ENCODE measurements around the gene FBXO8.

The FBXO8 gene

GRCh38 chr4:174244441-174244840 lies 39.0 kb downstream of the FBXO8 start:
- no peaks in the 10 kb centered on the region for H3K27me3 ChIP-seq
- intact Hi-C loops (cut with DNase I; ENCODE audit: low total_unique reads), result no loop called here
- no peak overlapping the region for H3K27ac ChIP-seq
- no peaks in the 10 kb centered on the region for H3K4me1 ChIP-seq
- no peak overlapping the region for H3K4me3 ChIP-seq
- no peaks in the 10 kb centered on the region for H3K9me3 ChIP-seq
- H3K36me3 ChIP-seq, result peaks cover 0 to 3% (median 0%) of the 10 kb centered on the region in 3 donors
- DNase-seq, result no peak
- TF ChIP-seq CTCF (IDR thresholded peaks at IDR 0.05), result no peak

DNA sequence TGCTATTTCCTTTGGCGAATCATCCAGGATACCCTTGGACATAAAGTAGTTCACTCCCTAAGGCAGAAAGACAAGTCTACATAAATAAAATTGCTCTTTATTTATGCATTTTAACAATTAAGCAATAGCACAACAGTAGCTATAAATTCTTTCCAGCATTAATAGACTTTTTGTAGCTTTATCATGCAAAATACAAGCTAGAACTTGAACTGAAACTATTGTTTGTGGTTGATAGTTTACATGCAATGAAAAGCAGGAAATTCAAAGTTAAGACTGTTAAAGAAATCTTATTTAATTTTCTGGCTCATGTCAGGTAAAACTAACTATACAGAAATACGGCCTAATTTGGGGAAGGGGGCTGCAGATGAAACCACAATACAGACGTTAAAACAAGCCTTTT lies 42.3 kb downstream of the FBXO8 start:
- Histone ChIP-seq H3K4me3 (no peak overlapping the region), H3K4me1 (peaks cover 0 to 4% (median 0%) of the 10 kb centered on the region in 4 donors), H3K27ac (no peak overlapping the region), H3K27me3 (no peaks in the 10 kb centered on the region), H3K9me3 (no peaks in the 10 kb centered on the region), H3K36me3 (peaks cover 8 to 19% (median 14%) of the 10 kb centered on the region in 3 donors)
- no peak for TF ChIP-seq CTCF (IDR thresholded peaks at IDR 0.05)
- DNase-seq, result no peak
- intact Hi-C loops (cut with DNase I; ENCODE audit: low total_unique reads), result no loop called here

DNA sequence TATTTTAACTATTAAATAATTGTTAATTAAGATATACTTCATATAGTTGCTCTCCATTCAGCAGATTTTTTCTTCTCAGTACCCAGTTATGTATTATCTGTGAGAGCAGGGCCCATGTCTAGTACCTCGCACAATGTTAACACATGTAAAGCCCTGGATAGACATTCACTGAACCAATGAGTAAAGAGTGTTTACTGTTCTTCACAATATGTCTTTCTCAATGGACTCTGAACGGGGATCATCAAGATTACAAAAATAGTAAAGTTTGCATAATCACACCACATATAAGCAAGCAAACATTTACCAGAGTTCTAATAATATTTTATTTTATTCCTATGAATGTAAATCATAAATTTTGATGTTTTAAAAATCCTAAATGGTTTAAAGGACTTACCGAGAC lies 47.1 kb downstream of the FBXO8 start:
- no peak for TF ChIP-seq CTCF (IDR thresholded peaks at IDR 0.05)
- H3K4me1 ChIP-seq, result peaks cover 0 to 4% (median 0%) of the 10 kb centered on the region in 4 donors
- H3K4me3 ChIP-seq, result no peak overlapping the region
- no peaks in the 10 kb centered on the region for H3K9me3 ChIP-seq
- H3K27me3 ChIP-seq, result no peaks in the 10 kb centered on the region
- DNase-seq, result no peak
- peaks cover 12 to 24% (median 21%) of the 10 kb centered on the region in 3 donors for H3K36me3 ChIP-seq
- no peak overlapping the region for H3K27ac ChIP-seq
- intact Hi-C loops (cut with DNase I; ENCODE audit: low total_unique reads), result no loop called here

- Histone ChIP-seq H3K36me3 (peaks cover 0 to 5% (median 3%) of the 10 kb centered on the region in 3 donors), H3K27ac (no peak overlapping the region), H3K27me3 (no peaks in the 10 kb centered on the region), H3K4me3 (no peak overlapping the region), H3K4me1 (peaks cover 0 to 2% (median 0%) of the 10 kb centered on the region in 4 donors), H3K9me3 (no peaks in the 10 kb centered on the region)
- no peak for TF ChIP-seq CTCF (IDR thresholded peaks at IDR 0.05)
- intact Hi-C loops (cut with DNase I; ENCODE audit: low total_unique reads), result no loop called here
- no peak for DNase-seq
These were observed 52.8 kb downstream of the FBXO8 start for GRCh38 chr4:174230680-174231079.

DNA sequence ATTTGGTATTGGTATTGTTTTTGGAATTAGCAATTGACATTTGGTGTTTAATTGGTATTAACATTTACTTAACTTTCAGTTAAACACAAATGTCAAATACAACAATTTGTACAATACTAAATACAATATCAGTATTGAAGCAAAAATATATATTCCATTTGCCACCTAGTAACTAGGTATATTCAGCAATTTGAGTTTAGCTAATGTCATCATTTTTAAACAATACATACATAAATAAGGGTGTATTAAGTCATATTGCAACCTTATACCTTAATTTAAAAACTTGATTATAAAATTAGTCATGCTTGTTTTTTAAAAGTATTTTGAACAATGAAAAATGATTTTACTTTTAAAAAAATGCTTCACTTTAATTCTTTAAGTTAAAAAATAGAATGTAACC lies 53.3 kb downstream of the FBXO8 start:
- intact Hi-C loops (cut with DNase I; ENCODE audit: low total_unique reads), result no loop called here
- TF ChIP-seq CTCF (IDR thresholded peaks at IDR 0.05), result no peak
- H3K9me3 ChIP-seq, result no peaks in the 10 kb centered on the region
- H3K27ac ChIP-seq, result no peak overlapping the region
- H3K27me3 ChIP-seq, result no peaks in the 10 kb centered on the region
- H3K4me3 ChIP-seq, result no peak overlapping the region
- no peak for DNase-seq
- peaks cover 0 to 7% (median 0%) of the 10 kb centered on the region in 4 donors for H3K4me1 ChIP-seq
- peaks cover 0 to 5% (median 0%) of the 10 kb centered on the region in 3 donors for H3K36me3 ChIP-seq

GRCh38 chr4:174228988-174229387 lies 54.5 kb downstream of the FBXO8 start:
- no peak for TF ChIP-seq CTCF (IDR thresholded peaks at IDR 0.05)
- Histone ChIP-seq H3K27me3 (no peaks in the 10 kb centered on the region), H3K27ac (no peak overlapping the region), H3K36me3 (no peaks in the 10 kb centered on the region), H3K4me3 (no peak overlapping the region), H3K9me3 (no peaks in the 10 kb centered on the region), H3K4me1 (peaks cover 0 to 8% (median 0%) of the 10 kb centered on the region in 4 donors)
- DNase-seq, result no peak
- intact Hi-C loops (cut with DNase I; ENCODE audit: low total_unique reads), result no loop called here

All from tibial artery (tissue), 4 donors.